GM21515 (cell line): Measurements from ENCODE around the gene RRM2.
A peak's percentile ranks its signal among the peaks of the same experiment; 100 is the strongest.
"Not testable (repeated sequence)": the region's sequence is repeated elsewhere in the genome, so short reads cannot be mapped to it uniquely, and the experiment has no call there.

ENCODE experiments used
- ATAC-seq: cut with Tn5 transposase; IDR thresholded peaks from one replicate; pipeline ENCODE4 v1.9.1; 2021; ENCODE audit not compliant: unreplicated experiment

Gene RRM2

GRCh38 chr2:10091182-10091888 is 31.2 kb upstream of the RRM2 start:
- no peak for ATAC-seq

GRCh38 chr2:10091889-10092244 is 30.7 kb upstream of the RRM2 start:
- not testable (repeated sequence) for ATAC-seq

GRCh38 chr2:10094271-10094814 is 28.2 kb upstream of the RRM2 start:
- ATAC-seq = no peak

- ATAC-seq = no peak
Observed at GRCh38 chr2:10095175-10095574, 27.4 kb upstream of the RRM2 start.

- no peak for ATAC-seq
Observed at GRCh38 chr2:10096641-10097040, 25.9 kb upstream of the RRM2 start.

- ATAC-seq = peak; percentile 70
Observed at GRCh38 chr2:10097352-10098148, 25.0 kb upstream of the RRM2 start.

GRCh38 chr2:10101491-10101890 is 21.0 kb upstream of the RRM2 start:
- no peak for ATAC-seq

GRCh38 chr2:10103179-10103578 is 19.4 kb upstream of the RRM2 start:
- no peak for ATAC-seq

GRCh38 chr2:10104906-10105305 is 17.6 kb upstream of the RRM2 start:
- ATAC-seq = not testable (repeated sequence)

GRCh38 chr2:10109311-10109710 is 13.2 kb upstream of the RRM2 start:
- ATAC-seq = no peak

- no peak for ATAC-seq
Observed at GRCh38 chr2:10119027-10119325, 3.6 kb upstream of the RRM2 start.

- ATAC-seq = no peak
Observed at GRCh38 chr2:10119601-10120157, 2.9 kb upstream of the RRM2 start.

- peak; percentile 51 for ATAC-seq
Observed at GRCh38 chr2:10120158-10120876, 2.2 kb upstream of the RRM2 start.

- no peak for ATAC-seq
Observed at GRCh38 chr2:10120877-10121574, 1.5 kb upstream of the RRM2 start.

- ATAC-seq = no peak
Observed at GRCh38 chr2:10123281-10123680, 742 bp downstream of the RRM2 start.

- no peak for ATAC-seq
Observed at GRCh38 chr2:10124538-10125045, 2.1 kb downstream of the RRM2 start.

GRCh38 chr2:10125842-10126631 is 3.5 kb downstream of the RRM2 start:
- ATAC-seq = no peak

GRCh38 chr2:10126632-10127026 is 4.1 kb downstream of the RRM2 start:
- ATAC-seq = no peak

GRCh38 chr2:10128420-10128819 is 5.9 kb downstream of the RRM2 start:
- no peak for ATAC-seq

- ATAC-seq = no peak
Observed at GRCh38 chr2:10129490-10129889, 7.0 kb downstream of the RRM2 start.
